GM12878 (cell line): ENCODE results near the gene PLA2G2C.

Experiments used
- HCFC1 ChIP-seq: fragments of 150-350 bp; IDR thresholded peaks from 2 replicates; pipeline ENCODE4 v1.6.1; 2014; ENCODE audit warnings: low read length
- POLR2AphosphoS5 ChIP-seq: IDR thresholded peaks from 2 replicates; pipeline ENCODE4 v1.6.1; 2011; ENCODE audit warnings: mild to moderate bottlenecking, low read length, inconsistent platforms
- ZNF217 ChIP-seq: fragments of 450-650 bp; IDR thresholded peaks from 2 replicates; pipeline ENCODE4 v1.6.1; 2017; ENCODE audit warnings: antibody characterized with exemption, mild to moderate bottlenecking
- TF ChIP-seq, protein P1 (sequence below): IDR thresholded peaks from 2 replicates; pipeline ENCODE4 v1.6.1; 2011; ENCODE audit warnings: low read depth, low read length, improper control_type of control experiment, borderline replicate concordance

DNA sequence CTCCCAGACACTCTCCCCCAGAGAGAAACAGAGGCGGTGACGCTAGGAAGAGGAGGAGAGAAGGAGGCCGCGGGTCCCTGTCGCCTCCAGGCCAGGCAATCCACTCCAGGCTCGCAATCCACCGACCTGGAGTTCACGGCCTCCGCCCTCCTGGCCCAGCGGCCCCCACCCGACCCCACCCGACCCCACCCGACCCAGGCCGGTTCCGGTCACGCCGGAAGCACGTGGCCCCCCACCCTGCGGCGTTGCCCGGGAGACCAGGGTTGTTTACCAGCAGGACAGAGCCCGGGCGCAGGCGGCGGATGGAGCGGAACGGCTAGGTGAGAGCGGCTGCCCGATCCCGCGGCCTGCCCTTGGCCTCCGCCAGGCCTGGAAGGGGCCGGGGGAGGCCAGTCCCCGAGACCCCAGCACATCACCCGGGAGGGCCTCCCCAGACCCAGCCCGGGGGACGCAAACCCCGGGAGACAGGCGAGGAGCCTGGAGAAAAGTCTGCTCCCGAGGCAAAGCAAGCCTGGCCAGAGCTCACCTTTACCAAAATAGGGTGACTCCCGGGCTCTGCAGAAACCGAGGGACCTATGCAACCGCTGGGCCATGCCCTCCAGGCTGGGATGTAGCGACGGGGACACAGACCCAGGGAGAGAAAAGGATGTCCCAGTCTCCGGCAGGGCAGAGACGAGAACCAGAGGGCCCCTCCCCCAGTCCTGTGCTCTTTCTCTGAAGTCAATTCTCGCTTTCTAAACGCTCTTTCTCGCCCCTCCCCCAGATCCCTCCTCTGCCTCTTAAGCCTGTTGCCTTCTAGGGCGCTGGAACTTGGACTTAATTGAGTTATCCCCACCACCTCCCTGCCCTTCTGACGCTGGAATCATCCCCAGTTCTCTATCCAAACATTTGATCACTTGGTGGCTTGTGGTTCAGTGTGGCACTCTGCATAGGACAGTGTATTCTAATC is at the start of gene PLA2G2C, which contains the start of gene UBXN10:
- no peak for TF ChIP-seq ZNF217
- TF ChIP-seq, protein P1, sequence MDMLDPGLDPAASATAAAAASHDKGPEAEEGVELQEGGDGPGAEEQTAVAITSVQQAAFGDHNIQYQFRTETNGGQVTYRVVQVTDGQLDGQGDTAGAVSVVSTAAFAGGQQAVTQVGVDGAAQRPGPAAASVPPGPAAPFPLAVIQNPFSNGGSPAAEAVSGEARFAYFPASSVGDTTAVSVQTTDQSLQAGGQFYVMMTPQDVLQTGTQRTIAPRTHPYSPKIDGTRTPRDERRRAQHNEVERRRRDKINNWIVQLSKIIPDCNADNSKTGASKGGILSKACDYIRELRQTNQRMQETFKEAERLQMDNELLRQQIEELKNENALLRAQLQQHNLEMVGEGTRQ, result no peak
- TF ChIP-seq POLR2AphosphoS5, result no peak
- no peak for TF ChIP-seq HCFC1
